OCI-LY7 (cell line): ENCODE measurements around the gene ENAH. TPM values are rescaled to one million over a fixed set of nuclear protein-coding genes. Genes with fewer than 3 reads are reported as not detected.

ENCODE experiments used
- BruUV-seq: library from RNA; stranded (reverse); fragments of 400-500 nt; replicated peaks from 2 replicates; lab custom pipeline; 2021; lab: Mats Ljungman, UMichigan
- CTCF ChIA-PET: fragments of 300-600 bp; sonication (Branson Sonifier 250); formaldehyde crosslinking; loops from one replicate; lab custom pipeline; 2022; ENCODE audit warnings: antibody characterized with exemption; ENCODE audit not compliant: unreplicated experiment; lab: Charles Lee
- POLR2A ChIA-PET: fragments of 300-600 bp; sonication (Branson Sonifier 250); formaldehyde crosslinking; loops from one replicate; lab custom pipeline; 2022; ENCODE audit warnings: antibody characterized with exemption; lab: Charles Lee
- DNase-seq: peaks from one replicate; pipeline ENCODE4 v3.0.0-alpha.2; 2015; ENCODE audit warnings: low spot score
- H2AFZ ChIP-seq: fragments of 200-600 bp; sonication (generic), shearing (Covaris generic); 2 replicates; pipeline ENCODE4 v1.6.1; 2014; ENCODE audit warnings: mild to moderate bottlenecking, antibody characterized with exemption, low read length, moderate library complexity
- H3K27ac ChIP-seq: fragments of 200-600 bp; sonication (generic); 2 replicates; pipeline ENCODE4 v1.5.1; 2014; ENCODE audit warnings: mixed run types, low read depth, mild to moderate bottlenecking, moderate library complexity, low read length, inconsistent platforms; ENCODE audit not compliant: poor library complexity, severe bottlenecking
- H3K36me3 ChIP-seq: fragments of 200-600 bp; sonication (generic); 2 replicates; pipeline ENCODE4 v1.6.1; 2014; ENCODE audit warnings: mild to moderate bottlenecking, antibody characterized with exemption, low read length, moderate library complexity, mixed read lengths; ENCODE audit not compliant: insufficient read depth
- H3K4me1 ChIP-seq: fragments of 200-600 bp; sonication (generic); 2 replicates; pipeline ENCODE4 v1.5.1; 2014; ENCODE audit warnings: mild to moderate bottlenecking, low read length; ENCODE audit not compliant: insufficient read depth, poor library complexity, severe bottlenecking
- H3K4me2 ChIP-seq: fragments of 200-600 bp; sonication (generic); 2 replicates; pipeline ENCODE4 v1.6.1; 2014; ENCODE audit warnings: mild to moderate bottlenecking, low read length
- H3K4me3 ChIP-seq: fragments of 200-600 bp; sonication (generic); 2 replicates; pipeline ENCODE4 v1.5.1; 2014; ENCODE audit warnings: mild to moderate bottlenecking, low read depth, low read length; ENCODE audit not compliant: poor library complexity, severe bottlenecking
- H3K79me2 ChIP-seq: fragments of 200-600 bp; sonication (generic); 2 replicates; pipeline ENCODE4 v1.6.1; 2016; ENCODE audit warnings: low read depth, mild to moderate bottlenecking, low read length, moderate library complexity, mixed read lengths; ENCODE audit not compliant: insufficient read depth
- H3K9me2 ChIP-seq: fragments of 200-600 bp; sonication (generic); 2 replicates; pipeline ENCODE4 v1.6.1; 2016; ENCODE audit warnings: mild to moderate bottlenecking, low read length, mixed read lengths; ENCODE audit not compliant: insufficient read depth
- H3K9me3 ChIP-seq: fragments of 200-600 bp; sonication (generic); 2 replicates; pipeline ENCODE4 v1.6.1; 2014; ENCODE audit warnings: mild to moderate bottlenecking, mixed run types, low read length, mixed read lengths
- H4K20me1 ChIP-seq: fragments of 200-600 bp; sonication (generic); 2 replicates; pipeline ENCODE4 v1.6.1; 2014; ENCODE audit warnings: mild to moderate bottlenecking, antibody characterized with exemption, low read length, moderate library complexity, mixed read lengths; ENCODE audit not compliant: insufficient read depth
- EZH2phosphoT487 ChIP-seq: fragments of 200-600 bp; sonication (generic); IDR thresholded peaks from 2 replicates; pipeline ENCODE4 v1.6.1; 2018; ENCODE audit warnings: low read depth, borderline replicate concordance, mild to moderate bottlenecking, mixed run types, antibody characterized with exemption, low read length, moderate library complexity, mixed read lengths
- intact Hi-C: fragments of 100-400 bp; cut with micrococcal nuclease; formaldehyde crosslinking; loops from one replicate; pipeline ENCODE4 v1.10.0; 2022; ENCODE audit not compliant: unreplicated experiment
- total RNA-seq, 2 experiments: library from RNA; depleted of rRNA in 1 of 2; stranded (reverse); fragments of >200 nt in 1 of 2; shearing (Covaris generic) in 1 of 2; gene quantifications; 2 replicates each; pipeline ENCODE4 v1.2.3, GENCODE V29; 2014 to 2022
- TF ChIP-seq, protein P1 (sequence below): fragments of 200-600 bp; sonication (generic); conservative IDR thresholded peaks from 2 replicates; pipeline ENCODE4 v1.5.1; 2014; ENCODE audit warnings: mild to moderate bottlenecking, antibody characterized with exemption, low read length, moderate library complexity, mixed read lengths

The ENAH gene
- total RNA-seq, 2 experiments from 2014 or later, result 4.6 to 18.1 TPM

GRCh38 chr1:225535280-225535679 is 117.6 kb downstream of the ENAH start:
- Histone ChIP-seq H3K4me2 (no peak overlapping the region), H4K20me1 (no peaks in the 10 kb centered on the region), H3K9me2 (no peaks in the 10 kb centered on the region), H3K79me2 (no peaks in the 10 kb centered on the region), H3K4me3 (no peak overlapping the region), H3K4me1 (peaks cover 18% of the 10 kb centered on the region), H3K27ac (no peak overlapping the region), H3K36me3 (no peaks in the 10 kb centered on the region), H2AFZ (no peak overlapping the region), H3K9me3 (no peaks in the 10 kb centered on the region)
- TF ChIP-seq EZH2phosphoT487, result no peak
- TF ChIP-seq, protein P1, sequence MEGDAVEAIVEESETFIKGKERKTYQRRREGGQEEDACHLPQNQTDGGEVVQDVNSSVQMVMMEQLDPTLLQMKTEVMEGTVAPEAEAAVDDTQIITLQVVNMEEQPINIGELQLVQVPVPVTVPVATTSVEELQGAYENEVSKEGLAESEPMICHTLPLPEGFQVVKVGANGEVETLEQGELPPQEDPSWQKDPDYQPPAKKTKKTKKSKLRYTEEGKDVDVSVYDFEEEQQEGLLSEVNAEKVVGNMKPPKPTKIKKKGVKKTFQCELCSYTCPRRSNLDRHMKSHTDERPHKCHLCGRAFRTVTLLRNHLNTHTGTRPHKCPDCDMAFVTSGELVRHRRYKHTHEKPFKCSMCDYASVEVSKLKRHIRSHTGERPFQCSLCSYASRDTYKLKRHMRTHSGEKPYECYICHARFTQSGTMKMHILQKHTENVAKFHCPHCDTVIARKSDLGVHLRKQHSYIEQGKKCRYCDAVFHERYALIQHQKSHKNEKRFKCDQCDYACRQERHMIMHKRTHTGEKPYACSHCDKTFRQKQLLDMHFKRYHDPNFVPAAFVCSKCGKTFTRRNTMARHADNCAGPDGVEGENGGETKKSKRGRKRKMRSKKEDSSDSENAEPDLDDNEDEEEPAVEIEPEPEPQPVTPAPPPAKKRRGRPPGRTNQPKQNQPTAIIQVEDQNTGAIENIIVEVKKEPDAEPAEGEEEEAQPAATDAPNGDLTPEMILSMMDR, result no peak
- ChIA-PET POLR2A (interaction anchor here (0.6 to 1.4 kb wide), 8 partner anchors 11 to 134 kb away, joined by 4 to 7 read pairs (median 4); no protein-coding TSS in a partner anchor), CTCF (no interaction called here)
- no TSS peak for BruUV-seq
- DNase-seq, result no peak
- intact Hi-C loops, result no loop called here

DNA sequence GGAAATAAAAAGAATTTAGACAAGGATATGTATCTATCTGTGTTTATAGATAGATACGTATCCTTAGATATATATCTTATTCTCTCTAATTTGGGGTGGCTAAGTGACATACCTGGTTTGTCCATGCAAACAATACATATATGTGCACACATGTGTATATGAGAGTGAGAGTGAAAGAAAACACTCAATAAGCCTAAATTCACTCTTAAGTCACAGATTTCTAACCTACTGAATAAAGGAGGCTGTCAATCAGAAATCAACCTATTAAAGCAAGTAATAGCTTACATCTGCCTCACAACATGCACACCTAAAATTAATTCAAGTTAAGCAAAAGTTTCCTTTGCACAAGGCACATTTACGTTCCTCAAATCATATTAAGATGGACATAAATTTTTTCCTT is 118.2 kb downstream of the ENAH start:
- H2AFZ ChIP-seq, result no peak overlapping the region
- DNase-seq, result no peak
- no peak overlapping the region for H3K4me3 ChIP-seq
- H3K36me3 ChIP-seq, result no peaks in the 10 kb centered on the region
- H3K79me2 ChIP-seq, result no peaks in the 10 kb centered on the region
- H3K9me2 ChIP-seq, result no peaks in the 10 kb centered on the region
- no peak overlapping the region for H3K27ac ChIP-seq
- no peak overlapping the region for H3K4me2 ChIP-seq
- intact Hi-C loops, result no loop called here
- H4K20me1 ChIP-seq, result no peaks in the 10 kb centered on the region
- H3K4me1 ChIP-seq, result peaks cover 13% of the 10 kb centered on the region
- BruUV-seq, result no TSS peak
- TF ChIP-seq, protein P1, result no peak
- TF ChIP-seq EZH2phosphoT487, result no peak
- POLR2A ChIA-PET, result interaction anchor here (0.6 to 1.4 kb wide), 6 partner anchors 11 to 135 kb away, joined by 4 to 7 read pairs (median 5); no protein-coding TSS in a partner anchor
- CTCF ChIA-PET, result no interaction called here
- no peaks in the 10 kb centered on the region for H3K9me3 ChIP-seq

DNA sequence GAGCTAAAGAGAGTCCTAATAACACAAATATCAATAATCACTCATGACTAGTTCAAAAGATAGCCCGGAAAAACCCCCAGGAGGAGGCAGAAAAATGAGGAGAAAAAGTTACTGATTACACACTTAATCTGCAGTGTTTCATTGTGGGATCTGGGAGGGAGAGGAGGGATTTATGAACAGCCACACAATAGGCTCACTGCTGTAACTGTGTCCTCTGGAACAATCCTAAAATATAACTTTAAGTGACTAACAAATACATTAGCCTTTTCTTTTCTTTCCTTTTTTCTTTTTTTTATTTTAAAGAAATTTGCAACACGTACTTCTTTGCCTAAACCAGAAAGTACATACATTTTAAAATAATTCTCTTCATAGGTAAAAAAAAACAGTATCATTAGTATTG is 118.8 kb downstream of the ENAH start:
- Histone ChIP-seq H3K36me3 (no peaks in the 10 kb centered on the region), H3K4me1 (peaks cover 7% of the 10 kb centered on the region), H3K9me2 (no peaks in the 10 kb centered on the region), H4K20me1 (no peaks in the 10 kb centered on the region), H3K4me3 (no peak overlapping the region), H3K27ac (no peak overlapping the region), H2AFZ (no peak overlapping the region), H3K79me2 (no peaks in the 10 kb centered on the region), H3K4me2 (no peak overlapping the region), H3K9me3 (no peaks in the 10 kb centered on the region)
- ChIA-PET CTCF (no interaction called here), POLR2A (interaction anchor here (0.7 to 1.3 kb wide), 3 partner anchors 11 to 29 kb away, joined by 3 to 5 read pairs (median 5); no protein-coding TSS in a partner anchor)
- DNase-seq, result no peak
- TF ChIP-seq, protein P1, result no peak
- TF ChIP-seq EZH2phosphoT487, result no peak
- intact Hi-C loops, result no loop called here
- no TSS peak for BruUV-seq
